Lung (tissue), 12 donors: Measurements from ENCODE around the gene ASMTL. TPM values are rescaled to one million over a fixed set of nuclear protein-coding genes. Genes with fewer than 3 reads are reported as not detected.
"Not testable (repeated sequence)": the region's sequence is repeated elsewhere in the genome, so short reads cannot be mapped to it uniquely, and the experiment has no call there.

Source experiments
- ATAC-seq: fragments of 200-7000 bp; cut with Tn5 transposase; one replicate; pipeline ENCODE4 v1.9.1; 2020; ENCODE audit warnings: moderate number of reproducible peaks; ENCODE audit not compliant: insufficient read depth, low FRiP score
- DNase-seq, 3 donors: peaks; one replicate each; pipeline ENCODE4 v3.0.0-alpha.2; 2013 to 2017
- H3K27ac ChIP-seq, 2 donors: one replicate each; pipeline ENCODE4 v1.5.1; 2013; ENCODE audit warnings: mild to moderate bottlenecking in 2 of 2, moderate library complexity in 2 of 2, control low read depth in 1 of 2, inconsistent platforms in 1 of 2, low read depth in 1 of 2, low read length in 1 of 2
- H3K27me3 ChIP-seq, 3 donors: one replicate each; pipeline ENCODE4 v1.5.1; 2013; ENCODE audit warnings: low read length in 2 of 3; ENCODE audit not compliant: control insufficient read depth in 3 of 3, insufficient read depth in 3 of 3
- H3K36me3 ChIP-seq, 4 donors: one replicate each; pipeline ENCODE4 v1.5.1; 2013; ENCODE audit warnings: low read length in 4 of 4, mild to moderate bottlenecking in 1 of 4, moderate library complexity in 1 of 4; ENCODE audit not compliant: control insufficient read depth in 4 of 4, insufficient read depth in 4 of 4
- H3K4me1 ChIP-seq, 5 donors: one replicate each; pipeline ENCODE4 v1.5.1; 2013; ENCODE audit warnings: low read length in 5 of 5, mild to moderate bottlenecking in 2 of 5, moderate library complexity in 1 of 5; ENCODE audit not compliant: control insufficient read depth in 5 of 5, insufficient read depth in 5 of 5
- H3K4me3 ChIP-seq: one replicate; pipeline ENCODE4 v1.5.1; 2013; ENCODE audit warnings: mild to moderate bottlenecking, control low read depth, moderate library complexity
- H3K9ac ChIP-seq, 2 donors: one replicate each; pipeline ENCODE4 v1.5.1; 2013; ENCODE audit warnings: low read length in 2 of 2, control low read depth in 1 of 2; ENCODE audit not compliant: insufficient read depth in 1 of 2
- H3K9me3 ChIP-seq, 4 donors: one replicate each; pipeline ENCODE4 v1.5.1; 2013; ENCODE audit warnings: low read length in 3 of 4, mild to moderate bottlenecking in 1 of 4, moderate library complexity in 1 of 4; ENCODE audit not compliant: control insufficient read depth in 4 of 4, insufficient read depth in 3 of 4
- CTCF ChIP-seq: IDR thresholded peaks from 2 replicates; pipeline ENCODE4 v1.5.1; 2012; ENCODE audit warnings: mild to moderate bottlenecking; ENCODE audit errors: control extremely low read depth, extremely low read depth
- WGBS, 2 donors: extraction: QIAGEN DNeasy Blood & Tissue Kit; methylation state at CpG; one replicate each; pipeline ENCODE4 v1.1.7; 2013; 5-methylcytosine and 5-hydroxymethylcytosine counted together
- polyA plus RNA-seq, 2 donors: library from polyadenylated mRNA; stranded (reverse); fragments of 200-250 nt; gene quantifications; one replicate each; pipeline ENCODE4 v1.2.1, GENCODE V29; 2013
- total RNA-seq, 2 donors: library from RNA; depleted of rRNA in 1 of 2; stranded (reverse); fragments of >200 nt in 1 of 2; gene quantifications; one replicate each; pipeline ENCODE4 v1.2.1, GENCODE V29; 2014 to 2021
- donor health status: control.
- donor health status: control.
- donor health status: Bipolar disorder and iron deficiency.
- donor health status: healthy.
- donor health status: DM: yes; HTN: yes; CAD: no.

The ASMTL gene
- total and polyA plus RNA-seq, 4 donors = 12.3 to 29.4 (median 21.8) TPM

GRCh38 chrX:1407035-1407434 is 45.7 kb downstream of the ASMTL start:
- ATAC-seq (no peak), DNase-seq (no peak)
- H3K27me3 ChIP-seq = no peaks in the 10 kb centered on the region
- H3K27ac ChIP-seq = no peak overlapping the region
- H3K4me3 ChIP-seq = no peak overlapping the region
- peaks cover 0 to 13% (median 1%) of the 10 kb centered on the region in 4 donors for H3K9me3 ChIP-seq
- H3K9ac ChIP-seq = no peak overlapping the region
- no peaks in the 10 kb centered on the region for H3K4me1 ChIP-seq
- TF ChIP-seq CTCF = no peak
- H3K36me3 ChIP-seq = peaks cover 22 to 53% (median 40%) of the 10 kb centered on the region in 4 donors

GRCh38 chrX:1405769-1406168 is 46.9 kb downstream of the ASMTL start:
- peaks cover 0 to 13% (median 1%) of the 10 kb centered on the region in 4 donors for H3K9me3 ChIP-seq
- 98 to 100% methylated on average over 2 of the region's 2 CpGs for WGBS, 2 donors
- H3K4me3 ChIP-seq = not testable (repeated sequence)

GRCh38 chrX:1403867-1404266 is 48.8 kb downstream of the ASMTL start:
- 95 to 99% methylated on average over 3 of the region's 3 CpGs for WGBS, 2 donors
- not testable (repeated sequence) for H3K9ac ChIP-seq, DNase-seq, H3K27me3 ChIP-seq, H3K4me1 ChIP-seq, H3K27ac ChIP-seq, H3K4me3 ChIP-seq, ATAC-seq
- Histone ChIP-seq H3K9me3 (peaks cover 0 to 13% (median 1%) of the 10 kb centered on the region in 4 donors), H3K36me3 (peaks cover 16 to 56% (median 40%) of the 10 kb centered on the region in 4 donors)

More at GRCh38 chrX:1405769-1406168, 46.9 kb downstream of the ASMTL start:
- not testable (repeated sequence) for ATAC-seq, H3K4me1 ChIP-seq, H3K27ac ChIP-seq, DNase-seq, H3K9ac ChIP-seq, H3K27me3 ChIP-seq
- peaks cover 16 to 56% (median 39%) of the 10 kb centered on the region in 4 donors for H3K36me3 ChIP-seq

- DNase-seq (no peak), ATAC-seq (no peak)
- H3K9me3 ChIP-seq = peaks cover 0 to 13% (median 1%) of the 10 kb centered on the region in 4 donors
- no peak overlapping the region for H3K4me3 ChIP-seq
- H3K4me1 ChIP-seq = no peaks in the 10 kb centered on the region
- peaks cover 16 to 56% (median 40%) of the 10 kb centered on the region in 4 donors for H3K36me3 ChIP-seq
- WGBS, 2 donors = 98 to 99% methylated on average over 10 of the region's 10 CpGs
- H3K9ac ChIP-seq = no peak overlapping the region
- H3K27me3 ChIP-seq = no peaks in the 10 kb centered on the region
- no peak overlapping the region for H3K27ac ChIP-seq
- no peak for TF ChIP-seq CTCF
Observed at GRCh38 chrX:1403228-1403627, 49.5 kb downstream of the ASMTL start.
